ENCODE results near the gene C3orf22. TPM values are rescaled to one million over a fixed set of nuclear protein-coding genes. Genes with fewer than 3 reads are reported as not detected.
"Not testable (repeated sequence)": the region's sequence is repeated elsewhere in the genome, so short reads cannot be mapped to it uniquely, and the experiment has no call there.

The C3orf22 gene
- polyA plus RNA-seq, 1 donor from 2014 or later = not detected

- Histone ChIP-seq H3K79me2 (replicated peaks; ENCODE audit: insufficient read depth, low read length) (no peaks in the 10 kb centered on the region), H3K36me3 (ENCODE audit: insufficient read depth, low read length) (no peaks in the 10 kb centered on the region), H3F3A (ENCODE audit: insufficient read depth, low read length, poor library complexity, severe bottlenecking) (no peaks in the 10 kb centered on the region), H3K9me3 (ENCODE audit: low read length) (no peaks in the 10 kb centered on the region), H3K9ac (ENCODE audit: low read length) (no peak overlapping the region), H3K4me3 (ENCODE audit: low read length) (no peak overlapping the region), H3K27me3 (ENCODE audit: insufficient read depth, low read depth, low read length) (no peaks in the 10 kb centered on the region), H3K9me2 (ENCODE audit: insufficient read depth, low read length) (no peaks in the 10 kb centered on the region), H3K4me2 (ENCODE audit: low read length) (no peak overlapping the region), H4K20me1 (ENCODE audit: insufficient read depth) (no peaks in the 10 kb centered on the region), H2AFZ (ENCODE audit: low read depth, low read length) (no peak overlapping the region), H3K27ac (ENCODE audit: low read length) (no peak overlapping the region)
- TF ChIP-seq REST (IDR thresholded peaks at IDR 0.05; ENCODE audit: borderline replicate concordance) (no peak), POLR2AphosphoS5 (IDR thresholded peaks at IDR 0.05) (no peak), RAD21 (conservative IDR thresholded peaks at IDR 0.05) (no peak), TAF1 (IDR thresholded peaks at IDR 0.05; ENCODE audit: low read depth) (no peak), CTCF (IDR thresholded peaks at IDR 0.05; ENCODE audit: poor library complexity, severe bottlenecking) (no peak), SMC3 (conservative IDR thresholded peaks at IDR 0.05; ENCODE audit: poor library complexity) (no peak), EZH2 (IDR thresholded peaks at IDR 0.05; ENCODE audit: borderline replicate concordance, insufficient read depth, low read length, poor library complexity, severe bottlenecking) (no peak), EP300 (conservative IDR thresholded peaks at IDR 0.05; ENCODE audit: poor library complexity, severe bottlenecking) (no peak)
These were observed 40.4 kb upstream of the C3orf22 start for GRCh38 chr3:126599101-126599500.

GRCh38 chr3:126595479-126595878, 36.7 kb upstream of the C3orf22 start:
- not testable (repeated sequence) for H3K9me2 ChIP-seq (ENCODE audit: insufficient read depth, low read length); H3K9me3 ChIP-seq (ENCODE audit: low read length); H3K79me2 ChIP-seq (replicated peaks; ENCODE audit: insufficient read depth, low read length); H2AFZ ChIP-seq (ENCODE audit: low read depth, low read length); H3K36me3 ChIP-seq (ENCODE audit: insufficient read depth, low read length); H3F3A ChIP-seq (ENCODE audit: insufficient read depth, low read length, poor library complexity, severe bottlenecking); H4K20me1 ChIP-seq (ENCODE audit: insufficient read depth); H3K27ac ChIP-seq (ENCODE audit: low read length); H3K27me3 ChIP-seq (ENCODE audit: insufficient read depth, low read depth, low read length); H3K4me3 ChIP-seq (ENCODE audit: low read length); H3K9ac ChIP-seq (ENCODE audit: low read length); H3K4me2 ChIP-seq (ENCODE audit: low read length)

- not testable (repeated sequence) for H4K20me1 ChIP-seq (ENCODE audit: insufficient read depth); H3F3A ChIP-seq (ENCODE audit: insufficient read depth, low read length, poor library complexity, severe bottlenecking); H3K4me3 ChIP-seq (ENCODE audit: low read length); H2AFZ ChIP-seq (ENCODE audit: low read depth, low read length); H3K27ac ChIP-seq (ENCODE audit: low read length); H3K9ac ChIP-seq (ENCODE audit: low read length); H3K4me2 ChIP-seq (ENCODE audit: low read length); H3K9me3 ChIP-seq (ENCODE audit: low read length); H3K27me3 ChIP-seq (ENCODE audit: insufficient read depth, low read depth, low read length); H3K36me3 ChIP-seq (ENCODE audit: insufficient read depth, low read length); H3K9me2 ChIP-seq (ENCODE audit: insufficient read depth, low read length); H3K79me2 ChIP-seq (replicated peaks; ENCODE audit: insufficient read depth, low read length)
These were observed 32.8 kb upstream of the C3orf22 start for GRCh38 chr3:126591515-126591914.

Data from neural cell (in vitro differentiated cells).